Activated T-cell treated with anti-CD3 and anti-CD28 coated beads, Interleukin-2, amount 50 U/mL, for 1 hour (primary cell): ENCODE results near the gene DGKG.

ENCODE experiments used
- DNase-seq: peaks from one replicate; pipeline ENCODE4 v3.0.0-alpha.2; 2020

The DGKG gene

DNA sequence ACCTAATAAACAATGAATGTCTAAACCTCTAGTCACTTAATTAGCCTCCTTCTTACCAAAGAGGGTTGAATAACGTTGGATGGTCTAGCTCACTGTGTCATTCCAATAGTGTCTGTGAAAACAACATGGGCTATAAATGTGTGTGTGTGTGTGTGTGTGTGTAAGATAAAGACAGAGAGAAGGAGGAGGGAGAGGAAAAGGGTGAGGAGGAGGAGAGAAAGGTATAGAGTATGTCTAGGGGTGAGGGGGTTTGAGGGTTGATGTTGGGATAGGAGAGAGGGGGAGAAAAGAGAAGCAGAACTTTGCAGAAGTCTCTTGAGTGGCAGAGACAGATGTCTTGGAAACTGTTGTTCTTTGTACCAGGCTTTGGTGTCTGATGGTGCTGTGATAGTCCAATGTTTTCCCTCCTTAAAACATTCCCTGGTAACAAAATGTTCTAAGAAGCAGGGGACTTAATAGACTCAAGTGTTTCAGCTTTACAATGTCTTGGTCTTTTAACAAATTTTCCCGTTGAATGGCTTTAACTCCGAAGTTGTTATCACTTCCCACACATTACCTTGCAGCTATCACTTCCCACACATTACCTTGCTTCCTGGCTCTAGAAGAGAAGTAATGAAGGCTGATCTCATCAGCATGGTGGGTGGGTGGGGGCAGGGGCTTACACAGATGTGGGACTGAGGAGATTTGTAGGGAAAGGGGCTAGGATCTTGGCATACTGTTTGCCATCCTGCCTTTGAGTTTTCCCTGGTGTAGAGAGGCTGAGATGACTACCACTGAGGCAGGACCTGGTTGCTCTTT lies 195.3 kb downstream of the DGKG start:
- DNase-seq: no peak

DNA sequence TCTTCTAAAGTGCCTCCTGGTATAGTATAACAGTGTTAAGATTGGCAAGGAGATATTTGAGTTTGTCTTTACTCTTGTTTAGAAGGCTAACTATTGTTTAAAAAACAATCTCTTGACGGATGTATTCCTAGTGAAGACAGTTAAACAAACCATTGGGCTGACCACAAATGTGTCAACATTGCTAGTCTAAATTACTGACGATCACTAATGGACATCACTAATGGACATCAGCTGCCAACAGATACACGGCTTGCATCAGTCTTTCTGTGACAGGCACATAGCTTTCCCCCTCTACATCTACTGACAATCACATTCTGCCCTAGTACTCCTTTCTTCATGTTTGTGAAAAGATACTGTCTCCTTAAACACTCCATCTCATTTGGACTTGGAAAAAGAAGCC lies 196.0 kb downstream of the DGKG start:
- DNase-seq: no peak

DNA sequence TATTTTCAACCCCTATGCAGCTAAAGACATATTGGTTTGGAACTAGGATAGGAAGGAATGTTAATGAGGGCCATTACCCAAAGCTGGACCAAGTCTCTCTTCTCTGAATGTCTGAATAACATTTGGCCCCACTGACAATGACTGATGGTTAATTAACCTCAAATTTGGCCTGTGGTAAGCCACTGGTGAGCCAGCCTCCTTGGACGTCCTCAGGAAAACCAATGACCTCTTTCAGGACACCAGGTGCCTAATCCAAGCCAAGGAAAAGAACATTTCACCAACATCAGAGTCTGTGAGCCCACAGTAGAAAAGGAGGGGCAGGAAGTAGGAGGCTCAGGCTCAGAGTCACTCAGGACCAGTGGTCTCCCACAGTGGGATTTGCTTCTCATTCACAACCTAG lies 196.7 kb downstream of the DGKG start:
- DNase-seq: no peak

- DNase-seq: no peak
Measured at GRCh38 chr3:186164696-186165095, 197.3 kb downstream of the DGKG start.

GRCh38 chr3:186162221-186162620 lies 199.8 kb downstream of the DGKG start:
- no peak for DNase-seq

DNA sequence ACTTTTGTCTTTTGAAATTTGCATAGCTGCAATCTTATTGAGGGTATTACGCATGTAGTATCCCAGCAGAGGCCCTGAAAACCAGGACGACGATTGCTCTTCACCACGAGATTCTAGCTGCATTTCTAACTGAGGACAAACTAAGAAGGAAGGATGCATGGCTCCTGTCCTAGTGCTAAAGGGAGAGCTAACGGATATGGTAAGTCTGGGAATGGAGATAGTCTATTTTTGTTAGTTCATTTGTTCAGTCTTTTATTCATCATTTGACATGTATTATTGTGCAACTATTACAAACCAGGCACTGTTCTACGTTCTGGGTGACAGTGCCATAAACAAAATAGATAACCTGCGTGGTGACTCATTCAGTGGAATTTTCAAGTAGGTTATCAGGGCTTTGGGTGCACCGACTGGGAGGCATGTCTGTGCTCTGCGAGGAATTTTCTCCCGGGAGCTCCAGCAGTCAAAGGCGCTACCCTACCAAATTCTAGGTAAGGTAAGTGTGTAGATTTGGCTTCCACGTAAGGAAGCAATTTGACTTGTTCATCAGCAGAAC lies 201.3 kb downstream of the DGKG start:
- DNase-seq: no peak

DNA sequence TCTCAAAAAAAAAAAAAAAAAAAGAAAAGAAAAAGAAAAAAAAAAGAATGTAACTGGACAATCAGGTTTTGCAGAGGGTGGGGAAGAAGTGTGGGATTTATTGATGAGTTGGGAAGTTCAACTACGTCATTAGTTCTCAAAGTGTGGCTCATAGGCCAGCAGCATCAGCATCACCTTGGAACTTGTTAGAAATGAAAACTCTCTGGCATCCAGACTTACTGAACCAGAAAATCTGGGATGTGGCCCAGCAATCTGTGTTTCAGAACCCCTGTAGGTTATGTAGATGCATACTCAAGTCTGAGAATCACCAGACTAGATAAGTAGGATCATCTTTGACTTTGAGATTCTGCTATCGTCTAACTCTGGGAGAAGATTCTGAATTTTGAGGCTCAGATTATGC lies 207.4 kb downstream of the DGKG start:
- DNase-seq: no peak

- no peak for DNase-seq
Measured at GRCh38 chr3:186152889-186153292, 209.1 kb downstream of the DGKG start.

DNA sequence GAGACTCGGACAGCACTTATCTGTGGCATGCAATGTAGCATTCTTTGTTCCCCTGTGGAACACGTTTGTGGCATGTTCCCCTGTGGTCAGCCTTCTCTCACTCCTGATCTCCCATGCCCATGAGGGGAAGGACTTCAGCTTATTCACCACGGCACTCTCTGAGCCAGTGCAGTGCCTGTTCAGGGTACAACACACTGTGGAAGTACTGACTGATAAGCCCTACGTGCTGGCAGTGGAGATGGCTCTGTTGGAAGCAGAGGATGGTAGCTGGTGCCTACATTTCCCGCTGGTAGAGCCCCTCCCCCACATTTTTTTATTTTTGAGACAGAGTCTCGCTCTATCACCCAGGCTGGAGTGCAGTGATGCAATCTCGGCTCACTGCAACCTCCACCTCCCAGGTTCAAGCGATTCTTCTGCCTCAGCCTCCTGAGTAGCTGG lies 209.7 kb downstream of the DGKG start:
- no peak for DNase-seq

DNA sequence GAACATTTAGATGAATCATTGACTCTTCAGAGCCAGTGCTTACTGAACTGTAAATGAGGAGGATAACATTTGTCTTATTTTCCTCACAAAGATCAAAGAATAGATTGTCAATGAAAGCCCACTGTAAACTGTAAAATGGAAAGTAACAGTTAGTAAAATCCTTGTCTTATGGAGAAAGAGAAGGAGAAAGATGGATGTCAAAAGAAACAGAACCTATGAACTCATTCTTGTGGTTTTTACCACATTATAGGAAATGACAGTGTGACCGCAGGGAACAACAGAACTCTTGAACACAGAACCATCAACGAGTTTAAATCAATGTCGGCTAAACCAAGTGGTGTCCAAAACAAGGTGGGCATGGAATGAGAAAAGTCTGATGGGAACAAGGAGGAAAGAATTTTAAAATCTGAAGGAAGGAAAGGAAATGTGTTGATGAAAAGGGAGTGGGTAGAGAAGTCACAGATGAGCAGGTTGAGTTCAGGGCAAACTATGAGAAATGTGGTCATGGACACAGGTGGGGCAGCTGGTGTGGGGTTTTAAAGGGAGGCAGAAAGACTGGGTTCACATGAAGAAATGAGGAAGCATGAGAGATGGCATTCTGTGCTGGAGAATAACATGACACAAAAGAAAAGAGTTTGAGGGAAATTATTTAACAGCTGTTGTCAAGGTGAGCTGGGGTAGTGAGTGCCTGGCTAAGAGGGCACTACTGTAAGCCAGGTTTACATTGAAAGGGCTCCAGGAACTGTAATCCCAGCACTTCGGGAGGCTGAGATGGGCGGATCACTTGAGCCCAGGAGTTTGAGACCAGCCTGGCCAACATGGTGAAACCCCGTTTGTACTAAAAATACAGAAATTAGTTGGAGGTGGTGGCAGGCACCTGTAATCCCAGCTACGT lies 210.7 kb downstream of the DGKG start:
- no peak for DNase-seq

GRCh38 chr3:186150041-186150830 lies 211.8 kb downstream of the DGKG start:
- DNase-seq: no peak

DNA sequence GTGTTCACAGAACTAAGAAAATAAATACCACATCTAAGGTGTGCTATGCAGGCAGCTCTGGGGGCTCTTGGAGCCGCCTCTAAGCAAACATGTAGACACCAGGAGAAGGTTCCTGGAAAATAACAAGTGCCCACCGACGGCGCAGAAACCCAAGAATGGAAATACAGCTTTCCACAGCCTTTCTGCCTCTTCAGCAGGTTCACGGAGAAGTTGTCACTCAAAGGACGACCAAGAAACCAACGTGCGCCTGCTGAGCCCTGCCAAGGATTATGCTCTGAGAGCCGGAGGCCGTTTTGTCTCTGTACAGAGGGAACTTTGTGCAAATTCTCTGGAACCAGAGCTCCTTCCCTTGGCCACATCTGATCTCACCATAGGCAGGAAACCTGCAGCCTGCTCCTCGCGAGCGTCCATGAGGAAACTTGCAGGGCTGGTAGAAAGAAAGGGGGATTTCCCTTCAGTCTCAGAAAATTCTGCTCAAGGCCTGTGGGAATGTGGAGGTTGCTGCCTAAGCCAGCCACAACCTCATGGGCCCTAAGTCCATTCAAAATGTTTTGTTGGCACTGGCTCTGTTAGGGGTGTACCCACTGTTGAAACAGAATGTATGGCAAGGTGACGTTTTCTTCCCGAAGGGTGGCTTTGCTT lies 212.6 kb downstream of the DGKG start:
- DNase-seq: no peak

GRCh38 chr3:186144257-186144656 lies 217.8 kb downstream of the DGKG start:
- DNase-seq: no peak

DNA sequence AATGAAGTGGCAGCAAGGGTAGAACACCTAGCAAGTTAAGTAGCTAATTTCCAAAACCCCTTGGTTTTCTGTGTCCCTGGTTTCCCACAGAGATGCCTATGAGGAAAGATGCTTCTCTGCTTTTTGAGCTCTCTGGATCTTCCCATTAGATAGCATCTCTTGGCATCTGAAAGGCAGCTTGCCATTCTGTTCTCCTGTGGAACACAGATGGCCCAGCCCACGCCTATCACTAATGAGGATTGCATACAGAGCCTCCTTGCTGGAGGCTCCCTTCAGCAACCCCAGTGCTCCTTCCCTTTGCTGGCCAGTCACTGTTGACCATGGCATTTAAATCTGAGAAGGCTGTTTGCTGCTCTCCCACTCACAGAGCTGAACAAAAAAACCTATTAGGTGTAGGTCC lies 218.8 kb downstream of the DGKG start:
- DNase-seq: no peak

GRCh38 chr3:186142393-186142932 lies 219.6 kb downstream of the DGKG start:
- no peak for DNase-seq

GRCh38 chr3:186141790-186142189 lies 220.2 kb downstream of the DGKG start:
- no peak for DNase-seq

DNA sequence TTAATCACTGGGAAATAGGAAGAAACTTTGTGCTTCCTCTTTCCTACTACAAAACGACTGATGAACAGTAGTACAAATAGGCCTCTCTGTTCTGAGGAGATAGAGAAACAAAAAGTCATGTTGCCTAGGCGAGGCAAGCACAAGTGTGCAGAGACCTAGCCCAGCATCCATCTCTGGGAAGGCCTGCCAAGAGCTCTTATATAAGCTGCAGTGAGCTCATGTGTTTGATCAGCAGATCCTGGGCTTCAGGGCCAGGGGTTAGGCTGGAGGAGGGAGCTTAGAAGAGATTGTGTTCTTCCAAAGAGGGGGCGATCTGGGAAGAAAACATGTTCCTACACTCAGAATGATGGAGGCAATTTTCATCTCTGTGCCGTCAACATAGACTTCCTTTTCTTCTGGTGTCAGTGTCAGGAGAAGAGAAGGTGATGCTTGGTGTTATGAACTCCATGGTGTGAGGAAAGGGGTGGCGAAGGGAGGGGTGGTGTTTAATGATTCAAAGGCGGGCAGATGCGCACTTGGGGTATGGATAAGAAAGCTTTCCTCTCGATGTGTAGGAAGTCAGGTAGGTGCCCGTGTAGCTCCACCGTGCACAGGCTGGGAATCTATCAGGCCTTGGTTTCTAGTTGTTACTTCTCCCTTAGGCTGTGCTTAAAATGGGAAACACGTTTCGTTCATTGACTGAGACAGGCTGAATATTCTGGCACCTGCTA lies 223.6 kb downstream of the DGKG start:
- no peak for DNase-seq

DNA sequence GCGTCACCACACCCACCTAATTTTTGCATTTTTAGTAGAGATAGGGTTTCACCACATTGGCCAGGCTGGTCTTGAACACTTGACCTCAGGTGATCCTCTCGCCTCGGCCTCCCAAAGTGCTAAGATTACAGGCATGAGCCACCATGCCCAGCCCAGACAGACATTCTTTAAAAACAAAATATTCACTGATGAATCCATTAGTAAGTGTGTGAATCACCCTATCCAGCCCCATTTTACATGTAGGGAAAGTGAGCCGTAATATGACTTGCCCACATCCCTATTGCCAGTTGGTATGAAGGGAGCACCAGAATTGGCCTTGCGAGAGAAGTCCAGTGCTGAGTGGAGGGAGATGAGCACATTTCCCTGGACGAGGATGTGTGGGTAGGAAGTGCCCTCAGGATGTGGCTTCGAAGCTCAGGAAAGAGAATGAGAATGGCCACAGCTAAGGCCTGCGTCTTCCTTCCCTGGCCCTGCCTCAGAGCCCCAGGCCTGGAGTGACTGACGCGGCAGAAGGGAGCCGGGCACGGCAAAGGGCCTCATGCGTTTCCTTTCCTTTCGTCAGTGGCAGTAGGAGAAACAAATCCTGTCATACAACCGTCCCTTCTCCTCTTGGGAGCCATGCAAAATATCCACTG lies 224.9 kb downstream of the DGKG start:
- DNase-seq: no peak

DNA sequence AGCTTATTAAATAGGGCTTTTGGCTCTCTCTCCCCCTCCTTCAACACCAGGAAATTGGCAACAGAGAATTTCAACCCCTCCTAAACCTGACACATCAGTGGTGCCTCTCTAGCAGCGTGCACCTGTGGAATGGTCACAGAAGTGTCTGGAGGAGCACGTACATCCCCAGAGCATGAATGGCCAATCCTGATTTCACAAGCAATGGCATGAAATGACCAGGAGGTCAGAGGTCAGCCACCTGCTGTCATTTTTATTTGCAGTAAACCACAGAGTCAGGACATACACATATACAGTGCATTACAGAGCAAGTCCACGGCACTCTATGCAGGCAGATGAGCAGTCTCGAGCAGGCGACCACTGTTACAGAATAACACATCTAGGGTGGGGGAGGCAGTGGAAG lies 228.1 kb downstream of the DGKG start:
- no peak for DNase-seq

DNA sequence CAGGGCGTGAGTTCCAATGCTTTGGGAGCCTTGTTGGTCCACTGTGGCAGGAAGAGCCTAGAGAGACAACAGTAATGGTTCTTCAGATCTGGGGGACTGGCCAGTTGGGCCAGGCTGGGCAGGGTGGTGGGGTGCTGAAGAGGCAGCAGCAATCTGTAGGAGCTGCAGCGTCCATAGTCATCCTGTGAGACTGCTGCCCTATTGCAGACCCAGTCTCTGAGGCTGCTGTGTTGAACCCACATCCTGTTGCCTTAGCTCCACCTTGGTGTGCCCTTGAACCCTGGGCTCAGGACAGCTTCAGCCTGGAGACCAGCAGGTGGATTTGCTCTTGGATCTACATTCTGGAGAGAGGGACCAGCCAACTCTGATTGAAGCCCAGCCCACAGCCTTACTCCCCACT lies 229.5 kb downstream of the DGKG start:
- no peak for DNase-seq

DNA sequence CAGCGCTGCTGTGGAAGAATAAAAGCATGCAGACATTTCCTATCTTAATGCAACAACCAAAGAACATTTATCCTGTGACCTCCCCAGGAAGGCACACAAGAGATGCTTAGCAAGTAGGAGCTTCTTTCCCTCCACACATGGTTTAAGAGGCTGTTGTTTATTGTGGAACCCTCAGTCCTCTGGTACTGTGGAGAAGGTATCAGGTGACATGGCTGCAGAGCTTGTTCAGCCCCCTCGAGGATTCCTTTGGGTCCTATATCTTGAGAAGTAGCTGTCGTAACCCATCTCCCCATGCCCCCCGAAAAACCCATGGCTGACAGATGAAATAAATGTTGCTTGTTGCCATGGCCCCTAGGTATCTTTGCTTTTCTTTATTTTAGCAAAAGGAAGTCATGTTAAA lies 232.8 kb downstream of the DGKG start:
- DNase-seq: no peak
